ENCODE measurements around the gene MAPKBP1.

DNA sequence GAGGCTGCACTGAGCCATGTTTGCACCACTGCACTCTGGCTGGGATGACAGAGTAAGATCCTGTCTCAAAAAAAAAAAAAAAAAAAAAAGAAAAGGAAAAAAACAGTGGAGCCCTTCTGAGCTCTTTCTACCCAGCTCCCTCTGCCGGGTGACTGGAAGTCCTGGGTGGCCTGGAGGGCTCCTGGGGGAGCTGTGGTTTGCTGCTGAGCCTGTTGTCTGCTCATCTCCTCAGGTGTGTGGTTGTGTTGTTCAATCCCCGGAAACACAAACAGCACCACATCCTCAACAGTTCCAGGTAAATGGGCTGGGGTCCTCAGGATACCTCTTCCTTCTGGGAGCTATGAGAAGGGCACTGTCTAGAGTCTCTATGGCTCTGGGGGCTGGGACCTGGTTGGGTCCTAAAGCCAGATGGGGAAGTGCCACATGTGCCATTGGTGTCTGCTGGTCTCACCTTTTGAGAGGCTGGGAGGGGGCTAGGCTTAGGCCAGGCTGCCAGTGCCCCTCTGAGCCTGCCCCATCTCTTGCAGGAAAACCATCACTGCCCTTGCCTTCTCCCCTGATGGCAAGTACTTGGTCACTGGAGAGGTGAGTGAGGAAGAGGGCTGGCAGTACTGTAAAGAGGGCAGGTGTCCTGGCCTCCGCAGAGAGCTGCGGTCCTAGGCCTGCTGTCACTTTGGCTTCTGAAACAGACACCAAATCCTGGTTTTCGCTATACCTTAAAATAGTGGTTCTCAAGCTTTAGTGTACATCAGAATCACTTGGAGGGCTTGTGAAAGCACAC lies 36.6 kb downstream of the MAPKBP1 start:
- TF ChIP-seq, protein P1, sequence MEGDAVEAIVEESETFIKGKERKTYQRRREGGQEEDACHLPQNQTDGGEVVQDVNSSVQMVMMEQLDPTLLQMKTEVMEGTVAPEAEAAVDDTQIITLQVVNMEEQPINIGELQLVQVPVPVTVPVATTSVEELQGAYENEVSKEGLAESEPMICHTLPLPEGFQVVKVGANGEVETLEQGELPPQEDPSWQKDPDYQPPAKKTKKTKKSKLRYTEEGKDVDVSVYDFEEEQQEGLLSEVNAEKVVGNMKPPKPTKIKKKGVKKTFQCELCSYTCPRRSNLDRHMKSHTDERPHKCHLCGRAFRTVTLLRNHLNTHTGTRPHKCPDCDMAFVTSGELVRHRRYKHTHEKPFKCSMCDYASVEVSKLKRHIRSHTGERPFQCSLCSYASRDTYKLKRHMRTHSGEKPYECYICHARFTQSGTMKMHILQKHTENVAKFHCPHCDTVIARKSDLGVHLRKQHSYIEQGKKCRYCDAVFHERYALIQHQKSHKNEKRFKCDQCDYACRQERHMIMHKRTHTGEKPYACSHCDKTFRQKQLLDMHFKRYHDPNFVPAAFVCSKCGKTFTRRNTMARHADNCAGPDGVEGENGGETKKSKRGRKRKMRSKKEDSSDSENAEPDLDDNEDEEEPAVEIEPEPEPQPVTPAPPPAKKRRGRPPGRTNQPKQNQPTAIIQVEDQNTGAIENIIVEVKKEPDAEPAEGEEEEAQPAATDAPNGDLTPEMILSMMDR (IDR thresholded peaks at IDR 0.05): no peak
- no peak for TF ChIP-seq EP300 (IDR thresholded peaks at IDR 0.05)
